Cardiac septum (tissue), 1 donor: ENCODE results near the gene CFAP97. TPM values are rescaled to one million over a fixed set of nuclear protein-coding genes. Genes with fewer than 3 reads are reported as not detected.
"Not testable (repeated sequence)": the region's sequence is repeated elsewhere in the genome, so short reads cannot be mapped to it uniquely, and the experiment has no call there.

Experiments
- DNase-seq: peaks from one replicate; pipeline ENCODE4 v3.0.0-alpha.2; 2020; ENCODE audit warnings: low spot score
- intact Hi-C: fragments of 100-400 bp; cut with DNase I; formaldehyde crosslinking; loops from one replicate; pipeline ENCODE4 v1.14.0; 2022
- total RNA-seq: library from RNA; stranded (reverse); fragmentation: NEBNext Ultra II Directional; extraction: Animal tissue kit (Norgen Biotek cat#: 25700); gene quantifications from one replicate; pipeline ENCODE4 v1.2.1, GENCODE V29; 2021
- donor health status: DM: no; HTN: no; CAD: no.

CFAP97 gene
- total RNA-seq, 1 donor from 2014 or later: 14.9 TPM

DNA sequence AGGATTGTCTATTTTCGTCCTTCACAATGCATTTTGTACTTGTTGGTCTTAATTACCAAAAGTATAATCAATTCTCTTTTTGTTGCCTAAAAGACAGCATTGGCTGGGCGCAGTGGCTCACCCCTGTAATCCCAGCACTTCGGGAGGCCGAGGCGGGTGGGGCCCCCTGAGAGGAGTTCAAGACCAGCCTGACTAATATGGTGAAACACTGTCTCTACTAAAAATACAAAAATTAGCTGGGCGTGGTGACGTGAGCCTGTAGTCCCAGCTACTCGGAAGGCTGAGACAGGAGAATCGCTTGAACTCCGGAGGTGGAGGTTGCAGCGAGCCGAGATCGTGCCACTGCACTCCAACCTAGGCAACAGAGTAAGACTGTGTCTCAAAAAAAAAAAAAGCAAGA is 1.3 kb upstream of the CFAP97 start:
- intact Hi-C loops: loop anchor here (10.0 kb wide), 1 partner anchor 390 kb away; no protein-coding TSS in a partner anchor
- not testable (repeated sequence) for DNase-seq

GRCh38 chr4:185204238-185204910 is 574 bp upstream of the CFAP97 start:
- no peak for DNase-seq
- intact Hi-C loops: loop anchor here (5.0 to 10.0 kb wide), 3 partner anchors 193 to 390 kb away; partner anchors contain the start of genes ANKRD37, CCDC110 and LRP2BP

DNA sequence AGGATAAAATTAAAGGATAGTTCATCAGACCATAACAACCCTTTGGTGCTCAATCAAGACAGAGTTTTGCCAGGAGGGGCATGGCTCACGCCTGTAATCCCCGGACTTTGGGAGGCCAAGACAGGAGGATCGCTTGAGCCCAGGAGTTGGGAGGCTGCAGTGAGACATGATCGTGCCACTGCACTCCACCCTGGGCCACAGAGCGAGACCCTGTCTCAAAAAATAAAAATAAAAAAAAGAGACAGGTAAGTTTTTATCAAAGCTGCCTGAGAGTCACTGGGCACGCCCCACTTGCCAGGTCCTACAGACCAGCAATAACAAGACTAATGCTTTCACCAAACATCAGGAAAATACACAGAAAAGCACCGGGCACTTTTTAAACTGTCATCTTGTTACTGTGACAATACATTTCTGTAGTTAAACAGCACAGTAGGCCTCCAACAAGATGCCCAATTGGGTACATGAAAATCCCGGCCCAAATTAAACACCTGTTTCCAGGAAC is 765 bp downstream of the CFAP97 start:
- intact Hi-C loops: loop anchor here (5.0 to 10.0 kb wide), 3 partner anchors 194 to 392 kb away; partner anchors contain the start of genes ANKRD37, CCDC110 and LRP2BP
- no peak for DNase-seq

- no peak for DNase-seq
- intact Hi-C loops: loop anchor here (5.0 to 10.0 kb wide), 3 partner anchors 195 to 393 kb away; partner anchors contain the start of genes ANKRD37, CCDC110 and LRP2BP
These were observed 1.5 kb downstream of the CFAP97 start for GRCh38 chr4:185201977-185202962.

- intact Hi-C loops, DNase-seq: not testable (repeated sequence)
These were observed 5.6 kb downstream of the CFAP97 start for GRCh38 chr4:185198189-185198588.

GRCh38 chr4:185196437-185196836 is 7.4 kb downstream of the CFAP97 start:
- no peak for DNase-seq
- intact Hi-C loops: no loop called here

GRCh38 chr4:185194924-185195888 is 8.6 kb downstream of the CFAP97 start:
- no peak for DNase-seq
- intact Hi-C loops: no loop called here

GRCh38 chr4:185192059-185192458 is 11.7 kb downstream of the CFAP97 start:
- DNase-seq: no peak
- intact Hi-C loops: no loop called here

DNA sequence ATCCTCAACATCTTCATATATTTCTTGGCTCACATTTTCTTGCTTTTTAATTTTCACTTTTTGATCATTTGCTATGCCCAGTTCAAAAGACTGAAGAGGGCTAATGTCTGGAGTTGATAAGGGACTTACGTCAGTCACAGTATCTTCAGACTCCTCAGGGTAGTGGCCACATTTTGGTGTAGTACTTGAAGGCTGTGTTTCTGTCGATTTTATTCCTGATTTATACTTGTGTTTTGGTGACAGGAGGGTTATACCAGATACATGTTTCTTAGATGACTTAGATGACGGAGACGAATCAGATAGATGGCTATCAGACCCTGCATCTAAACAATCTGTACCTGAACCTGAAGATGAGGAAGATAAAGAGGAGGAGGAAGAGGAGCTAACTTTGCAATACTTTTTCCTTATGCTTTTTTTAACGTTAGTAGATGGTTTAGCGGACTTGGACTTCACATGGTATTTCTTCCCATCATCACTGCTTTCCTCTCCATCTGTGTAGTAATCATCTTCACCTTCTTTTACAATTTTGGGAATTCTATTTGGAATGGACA is 13.4 kb downstream of the CFAP97 start:
- intact Hi-C loops: no loop called here
- no peak for DNase-seq

DNA sequence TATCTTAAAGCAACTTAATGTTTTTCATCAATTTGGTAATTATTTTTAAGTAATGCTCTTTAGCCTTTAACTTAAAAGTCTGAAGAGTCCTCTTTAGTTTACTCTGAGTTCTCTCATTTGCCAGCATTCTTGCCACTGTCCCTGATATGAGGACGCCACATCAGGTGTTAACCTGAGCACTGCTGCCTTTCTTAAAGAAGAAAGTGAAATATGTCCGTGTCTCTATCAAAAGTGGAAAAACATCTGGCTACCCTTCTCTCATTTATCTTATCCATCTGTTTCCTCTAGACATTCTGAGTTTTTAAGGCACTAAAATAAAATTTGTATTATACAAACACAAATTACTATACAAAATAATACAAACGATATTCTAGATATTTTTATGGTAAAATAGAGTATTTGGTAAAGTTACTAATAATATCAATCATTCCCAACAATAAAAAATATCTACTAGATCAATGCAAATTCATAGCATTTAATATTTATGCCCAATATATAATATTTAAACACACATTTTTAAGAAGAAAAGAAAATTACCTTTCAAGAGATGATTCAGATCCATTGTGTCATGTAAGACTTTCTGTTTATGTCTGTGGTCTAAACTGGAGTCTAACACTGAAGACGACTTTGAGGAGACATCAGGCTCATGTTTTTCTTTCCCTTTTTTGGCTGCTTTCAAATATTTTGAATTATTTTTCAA is 14.0 kb downstream of the CFAP97 start:
- intact Hi-C loops: no loop called here
- DNase-seq: no peak

DNA sequence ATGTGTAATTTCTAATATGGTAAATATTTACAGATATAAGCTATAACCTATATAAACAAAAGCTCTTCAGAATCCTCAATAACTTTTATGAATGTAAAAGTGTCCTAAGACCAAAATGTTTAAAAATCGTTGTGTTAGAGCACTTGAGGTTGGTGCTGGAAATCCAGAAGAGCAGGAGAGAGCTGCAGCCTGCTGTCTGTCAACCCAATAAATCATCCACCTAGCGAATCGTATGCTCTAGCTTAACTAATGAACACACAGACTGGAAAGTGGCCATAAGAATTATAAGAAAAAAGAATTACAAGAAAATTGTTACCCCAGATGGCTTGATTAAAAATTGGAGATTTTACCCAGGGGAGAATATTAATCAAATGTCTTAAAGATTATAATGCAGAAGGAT is 17.0 kb downstream of the CFAP97 start:
- no peak for DNase-seq
- intact Hi-C loops: no loop called here

DNA sequence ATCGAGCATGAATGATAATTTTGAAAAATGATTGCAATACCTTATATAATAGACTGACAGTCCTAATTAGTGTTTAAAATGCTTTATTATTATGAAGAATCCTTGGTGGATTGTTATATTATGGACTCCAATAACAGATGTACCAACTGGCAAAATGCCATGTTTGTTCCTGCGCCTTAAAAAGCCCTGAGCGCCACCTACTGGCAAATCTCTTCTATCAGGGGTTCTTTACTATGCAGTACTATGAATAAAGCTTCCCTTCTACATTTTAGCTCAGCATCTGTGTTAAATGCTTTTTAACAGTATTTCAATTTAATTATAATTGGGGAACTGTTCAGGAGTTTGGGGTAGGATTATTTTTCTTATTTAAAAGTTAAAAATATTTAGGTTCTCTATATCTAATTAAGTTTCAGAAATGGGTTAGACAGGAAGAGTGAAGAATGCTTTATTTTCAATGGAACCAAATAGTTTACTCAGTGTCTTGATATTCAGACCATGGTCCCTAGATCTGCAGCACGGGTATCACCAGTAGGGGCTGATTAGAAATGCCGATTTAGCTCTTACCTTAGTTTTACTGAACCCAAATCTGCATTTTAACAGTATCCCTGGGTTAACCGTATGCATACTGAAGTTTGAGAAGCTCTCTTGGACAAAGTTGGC is 20.0 kb downstream of the CFAP97 start:
- DNase-seq: peak; percentile 78
- intact Hi-C loops: loop anchor here (2.0 to 5.0 kb wide), 4 partner anchors 36 to 179 kb away; no protein-coding TSS in a partner anchor

- no peak for DNase-seq
- intact Hi-C loops: loop anchor here (2.0 to 5.0 kb wide), 4 partner anchors 35 to 177 kb away; no protein-coding TSS in a partner anchor
These were observed 21.6 kb downstream of the CFAP97 start for GRCh38 chr4:185182239-185182638.

- intact Hi-C loops: no loop called here
- no peak for DNase-seq
These were observed 24.3 kb downstream of the CFAP97 start for GRCh38 chr4:185179488-185179887.

DNA sequence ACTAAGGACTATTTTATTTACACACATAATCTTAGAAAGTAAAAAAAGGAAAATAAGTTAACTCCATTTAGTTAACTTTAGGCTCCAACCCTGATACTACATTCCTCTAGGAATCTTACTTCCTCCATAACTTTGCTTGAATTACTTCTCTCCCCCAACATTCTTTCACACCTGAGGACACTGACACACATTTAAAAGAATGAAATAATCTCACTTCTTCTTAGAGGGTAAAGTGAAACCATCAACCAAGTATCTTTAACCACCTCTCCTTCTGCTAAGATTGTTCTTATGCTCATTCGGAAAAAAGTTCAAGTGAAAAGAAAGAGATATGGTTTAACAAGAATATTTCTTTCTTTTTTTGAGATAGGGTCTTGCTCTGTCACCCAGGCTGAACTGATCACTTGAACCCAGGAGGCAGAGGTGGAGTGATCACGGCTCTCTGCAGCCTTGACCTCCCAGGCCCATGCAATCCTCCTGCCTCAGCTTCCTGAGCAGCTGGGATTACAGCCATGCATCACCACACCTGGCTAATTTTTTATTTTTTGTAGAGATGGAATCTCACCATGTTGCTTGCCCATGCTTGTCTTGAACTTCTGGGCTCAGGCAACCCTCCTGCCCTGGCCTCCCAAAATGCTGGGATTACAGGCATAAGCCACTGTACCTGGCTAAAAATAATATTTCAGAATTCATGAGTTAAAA is 32.3 kb downstream of the CFAP97 start:
- DNase-seq: no peak
- intact Hi-C loops: no loop called here

DNA sequence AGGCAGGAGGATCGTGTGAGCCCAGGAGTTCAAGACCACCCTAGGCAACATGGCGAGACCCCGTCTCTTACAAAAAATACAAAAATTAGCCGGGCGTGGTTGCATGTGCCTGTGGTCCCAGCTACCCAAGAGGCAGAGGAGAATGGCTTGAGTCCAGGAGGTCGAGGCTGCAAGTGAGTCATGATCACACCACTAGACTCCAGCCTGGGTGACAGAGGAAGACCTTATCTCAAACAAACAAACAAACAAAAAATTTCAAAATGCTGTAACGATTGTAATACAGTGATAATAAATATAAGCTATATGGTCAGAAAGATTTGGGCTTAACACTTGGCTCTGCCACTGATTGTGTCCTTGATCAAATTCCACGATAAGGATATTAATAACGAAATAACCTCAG is 36.6 kb downstream of the CFAP97 start:
- DNase-seq: no peak
- intact Hi-C loops: no loop called here

DNA sequence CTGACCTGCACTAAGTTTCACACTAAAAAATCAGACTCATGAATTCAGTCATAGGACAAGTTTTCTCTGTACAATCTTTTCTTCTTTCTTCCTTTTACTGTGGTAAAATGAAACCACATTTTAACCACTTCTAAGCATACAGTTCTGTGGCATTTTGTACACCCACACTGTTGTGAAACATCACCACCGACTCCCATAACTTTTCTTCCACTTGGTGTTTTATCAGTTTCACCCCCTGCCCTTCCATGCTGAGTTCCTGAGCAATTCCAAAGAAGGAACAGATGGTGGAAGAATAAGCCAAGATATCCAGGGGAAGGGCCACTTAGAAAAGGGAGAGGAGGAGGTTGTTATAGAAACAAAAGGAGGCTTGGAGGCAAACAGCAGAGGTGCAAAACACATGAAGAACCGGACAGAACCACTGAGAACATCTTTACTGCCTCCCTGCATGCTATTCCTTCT is 38.2 kb downstream of the CFAP97 start:
- DNase-seq: no peak
- intact Hi-C loops: no loop called here
